Hepatocyte (in vitro differentiated cells): ENCODE measurements around the gene PPCDC.

Source experiments
- EZH2phosphoT487 ChIP-seq: fragments of 200-600 bp; sonication (generic); IDR thresholded peaks from one replicate; pipeline ENCODE4 v1.6.1; 2018; ENCODE audit warnings: antibody characterized with exemption, mild to moderate bottlenecking, low read depth, moderate library complexity; ENCODE audit not compliant: unreplicated experiment, severe bottlenecking
- TF ChIP-seq, protein P1 (sequence below): fragments of 200-600 bp; sonication (generic); IDR thresholded peaks from 2 replicates; pipeline ENCODE4 v1.5.1; 2016; ENCODE audit warnings: antibody characterized with exemption, mild to moderate bottlenecking; ENCODE audit not compliant: poor library complexity

DNA sequence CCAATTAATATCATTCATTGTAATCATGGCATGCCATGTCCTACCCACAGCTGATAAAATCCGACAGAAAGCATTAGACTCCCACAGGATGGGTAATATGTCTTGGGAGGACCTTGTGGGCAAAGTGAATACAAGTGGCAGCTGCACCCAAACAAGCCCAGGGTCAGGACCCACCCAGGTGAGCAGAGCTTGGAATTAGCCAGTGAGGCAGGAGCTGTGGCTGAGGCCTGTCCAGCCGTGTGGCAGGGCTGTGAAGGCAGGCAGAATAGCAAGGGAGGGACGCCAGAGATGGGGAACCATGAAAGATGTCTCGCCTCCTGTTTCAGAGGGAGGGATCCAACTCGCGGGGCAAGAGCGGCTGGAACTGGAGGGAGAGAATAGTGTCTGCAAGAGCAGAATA is 74.5 kb downstream of the PPCDC start:
- TF ChIP-seq, protein P1, sequence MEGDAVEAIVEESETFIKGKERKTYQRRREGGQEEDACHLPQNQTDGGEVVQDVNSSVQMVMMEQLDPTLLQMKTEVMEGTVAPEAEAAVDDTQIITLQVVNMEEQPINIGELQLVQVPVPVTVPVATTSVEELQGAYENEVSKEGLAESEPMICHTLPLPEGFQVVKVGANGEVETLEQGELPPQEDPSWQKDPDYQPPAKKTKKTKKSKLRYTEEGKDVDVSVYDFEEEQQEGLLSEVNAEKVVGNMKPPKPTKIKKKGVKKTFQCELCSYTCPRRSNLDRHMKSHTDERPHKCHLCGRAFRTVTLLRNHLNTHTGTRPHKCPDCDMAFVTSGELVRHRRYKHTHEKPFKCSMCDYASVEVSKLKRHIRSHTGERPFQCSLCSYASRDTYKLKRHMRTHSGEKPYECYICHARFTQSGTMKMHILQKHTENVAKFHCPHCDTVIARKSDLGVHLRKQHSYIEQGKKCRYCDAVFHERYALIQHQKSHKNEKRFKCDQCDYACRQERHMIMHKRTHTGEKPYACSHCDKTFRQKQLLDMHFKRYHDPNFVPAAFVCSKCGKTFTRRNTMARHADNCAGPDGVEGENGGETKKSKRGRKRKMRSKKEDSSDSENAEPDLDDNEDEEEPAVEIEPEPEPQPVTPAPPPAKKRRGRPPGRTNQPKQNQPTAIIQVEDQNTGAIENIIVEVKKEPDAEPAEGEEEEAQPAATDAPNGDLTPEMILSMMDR = no peak
- no peak for TF ChIP-seq EZH2phosphoT487
